GM23248 (cell line): ENCODE results near the gene PPP4R2. TPM values are rescaled to one million over a fixed set of nuclear protein-coding genes. Genes with fewer than 3 reads are reported as not detected.
A peak's percentile ranks its signal among the peaks of the same experiment; 100 is the strongest.

Experiments
- DNase-seq: peaks from one replicate; pipeline ENCODE4 v3.0.0-alpha.2; 2015
- H2AFZ ChIP-seq: fragments of 200-600 bp; sonication (generic); 2 replicates; pipeline ENCODE4 v1.6.1; 2016; ENCODE audit warnings: antibody characterized with exemption
- H3F3A ChIP-seq: fragments of 200-600 bp; sonication (generic); 2 replicates; pipeline ENCODE4 v1.6.1; 2016; ENCODE audit warnings: mild to moderate bottlenecking, antibody characterized with exemption, mixed run types; ENCODE audit not compliant: insufficient read depth
- H3K27ac ChIP-seq: fragments of 200-600 bp; sonication (generic); 2 replicates; pipeline ENCODE4 v1.5.1; 2016; ENCODE audit warnings: mild to moderate bottlenecking
- H3K27me3 ChIP-seq: fragments of 200-600 bp; sonication (generic); replicated peaks from 2 replicates; pipeline ENCODE4 v1.6.1; 2016; ENCODE audit warnings: mild to moderate bottlenecking; ENCODE audit not compliant: insufficient read depth
- H3K36me3 ChIP-seq: fragments of 200-600 bp; sonication (generic); 2 replicates; pipeline ENCODE4 v1.6.1; 2016; ENCODE audit warnings: low read depth, mild to moderate bottlenecking
- H3K4me1 ChIP-seq: fragments of 200-600 bp; sonication (generic); 2 replicates; pipeline ENCODE4 v1.6.1; 2016; ENCODE audit warnings: mild to moderate bottlenecking; ENCODE audit not compliant: insufficient read depth
- H3K4me2 ChIP-seq: fragments of 200-600 bp; sonication (generic); one replicate; pipeline ENCODE4 v1.6.1; 2016; ENCODE audit warnings: mild to moderate bottlenecking; ENCODE audit not compliant: unreplicated experiment
- H3K4me3 ChIP-seq: fragments of 200-600 bp; sonication (generic); 2 replicates; pipeline ENCODE4 v1.5.1; 2016; ENCODE audit warnings: mild to moderate bottlenecking
- H3K79me2 ChIP-seq: fragments of 200-600 bp; sonication (generic); 2 replicates; pipeline ENCODE4 v1.6.1; 2016; ENCODE audit warnings: mild to moderate bottlenecking; ENCODE audit not compliant: insufficient read depth
- H3K9ac ChIP-seq: fragments of 200-600 bp; sonication (generic); 2 replicates; pipeline ENCODE4 v1.6.1; 2016; ENCODE audit warnings: mild to moderate bottlenecking
- H3K9me2 ChIP-seq: fragments of 200-600 bp; sonication (generic); 2 replicates; pipeline ENCODE4 v1.6.1; 2016; ENCODE audit warnings: mixed run types, mild to moderate bottlenecking, moderate library complexity; ENCODE audit not compliant: insufficient read depth
- H3K9me3 ChIP-seq: fragments of 200-600 bp; sonication (generic); one replicate; pipeline ENCODE4 v1.6.1; 2017; ENCODE audit warnings: low read depth
- H4K20me1 ChIP-seq: fragments of 200-600 bp; sonication (generic); 2 replicates; pipeline ENCODE4 v1.6.0; 2016; ENCODE audit not compliant: insufficient read depth
- EZH2 ChIP-seq: fragments of 200-600 bp; sonication (generic); IDR thresholded peaks from 2 replicates; pipeline ENCODE4 v1.6.1; 2018; ENCODE audit warnings: antibody characterized with exemption, mild to moderate bottlenecking; ENCODE audit not compliant: insufficient read depth, poor library complexity, severe bottlenecking
- EZH2phosphoT487 ChIP-seq: fragments of 200-600 bp; sonication (generic); IDR thresholded peaks from 2 replicates; pipeline ENCODE4 v1.6.1; 2018; ENCODE audit warnings: antibody characterized with exemption, moderate library complexity, mild to moderate bottlenecking, low read depth; ENCODE audit not compliant: insufficient read depth
- WGBS, 2 experiments: methylation state at CpG; one replicate each; pipeline ENCODE4 v1.1.6; 2015 to 2017; ENCODE audit warnings: low lambda C conversion rate in 2 of 2, low coverage in 1 of 2; ENCODE audit errors: missing lambda C conversion rate in 2 of 2; 5-methylcytosine and 5-hydroxymethylcytosine counted together
- in situ Hi-C: fragments of 300-500 bp; cut with MboI; formaldehyde crosslinking; loops from 2 replicates; pipeline ENCODE4 v1.15.0; 2020
- polyA plus RNA-seq: library from polyadenylated mRNA; unstranded; fragments of >200 nt; fragmentation: Nextera tagmentation; extraction: Ambion mirVana; gene quantifications from 2 replicates; pipeline ENCODE4 v1.2.1, GENCODE V29; 2016
- small RNA-seq: library from RNA; depleted of rRNA; stranded (forward); fragments of <200 nt; gene quantifications from one replicate; pipeline ENCODE3, GENCODE V24; 2014; ENCODE audit warnings: low read depth, low replicate concordance
- total RNA-seq: library from RNA; depleted of rRNA; stranded (reverse); fragments of >200 nt; shearing (Covaris generic); gene quantifications from 2 replicates; pipeline ENCODE4 v1.2.3, GENCODE V29; 2014; rRNA removed

PPP4R2 gene
- total and polyA plus RNA-seq, 2 experiments from 2014 or later = 31.6 to 46.6 TPM

GRCh38 chr3:73114711-73115110 is 118.1 kb downstream of the PPP4R2 start:
- H3K9ac ChIP-seq = no peak overlapping the region
- no peaks in the 10 kb centered on the region for H3F3A ChIP-seq
- no peaks in the 10 kb centered on the region for H3K9me3 ChIP-seq
- no peaks in the 10 kb centered on the region for H3K4me1 ChIP-seq
- no peak for DNase-seq
- in situ Hi-C loops = loop anchor here (25.0 kb wide), 1 partner anchor 723 kb away; no protein-coding TSS in a partner anchor
- no peaks in the 10 kb centered on the region for H3K79me2 ChIP-seq
- no peak overlapping the region for H3K4me2 ChIP-seq
- H3K36me3 ChIP-seq = no peaks in the 10 kb centered on the region
- TF ChIP-seq EZH2phosphoT487 (no peak), EZH2 (no peak)
- no peaks in the 10 kb centered on the region for H4K20me1 ChIP-seq
- WGBS, 2 experiments = 37 to 53% methylated on average over 3 of the region's 3 CpGs
- H3K4me3 ChIP-seq = no peak overlapping the region
- H2AFZ ChIP-seq = no peak overlapping the region
- no peaks in the 10 kb centered on the region for H3K27me3 ChIP-seq
- no peak overlapping the region for H3K27ac ChIP-seq
- H3K9me2 ChIP-seq = no peaks in the 10 kb centered on the region

GRCh38 chr3:73115806-73116205 is 119.2 kb downstream of the PPP4R2 start:
- H4K20me1 ChIP-seq = no peaks in the 10 kb centered on the region
- DNase-seq = no peak
- no peaks in the 10 kb centered on the region for H3K27me3 ChIP-seq
- no peak overlapping the region for H3K9ac ChIP-seq
- no peak overlapping the region for H3K4me2 ChIP-seq
- no peaks in the 10 kb centered on the region for H3K36me3 ChIP-seq
- 50 to 53% methylated on average over 2 of the region's 2 CpGs for WGBS, 2 experiments
- H3F3A ChIP-seq = no peaks in the 10 kb centered on the region
- no peak overlapping the region for H3K27ac ChIP-seq
- no peaks in the 10 kb centered on the region for H3K79me2 ChIP-seq
- H2AFZ ChIP-seq = no peak overlapping the region
- in situ Hi-C loops = loop anchor here (25.0 kb wide), 1 partner anchor 721 kb away; no protein-coding TSS in a partner anchor
- no peak overlapping the region for H3K4me3 ChIP-seq
- no peaks in the 10 kb centered on the region for H3K4me1 ChIP-seq
- TF ChIP-seq EZH2 (no peak), EZH2phosphoT487 (no peak)
- H3K9me3 ChIP-seq = no peaks in the 10 kb centered on the region
- no peaks in the 10 kb centered on the region for H3K9me2 ChIP-seq

Small RNAs within 50 kb of the gene (small RNA-seq; reads per million reads assigned to genes)
- 87.5 reads per million, percentile 94 among the genes with 10 or more reads in this experiment for gene RNU2-64P
- gene RNU6-557P = not detected
- gene RNU7-19P = not detected

Other genes with a start within 250 kb of the PPP4R2 start
- 23.3 and 23.6 TPM in 2 replicates for gene SHQ1, start 148.4 kb upstream of the PPP4R2 start, total RNA-seq
- 20.4 and 24.0 TPM in 2 replicates for gene SHQ1, start 148.4 kb upstream of the PPP4R2 start, polyA plus RNA-seq
- 10.0 and 13.2 TPM in 2 replicates for gene GXYLT2, start 108.8 kb upstream of the PPP4R2 start, total RNA-seq
- gene GXYLT2, start 108.8 kb upstream of the PPP4R2 start, polyA plus RNA-seq = 1.2 TPM in 2 replicates
- 1.6 and 3.0 TPM in 2 replicates for gene EBLN2, start 64.8 kb downstream of the PPP4R2 start, total RNA-seq
- 0.58 and 1.7 TPM in 2 replicates for gene EBLN2, start 64.8 kb downstream of the PPP4R2 start, polyA plus RNA-seq